Activated T-helper 1 cell treated with Interleukin-2 at 50 U/mL for 16 hours (primary cell): Measurements from ENCODE around the gene NCAPD2.
A peak's percentile ranks its signal among the peaks of the same experiment; 100 is the strongest.
"Not testable (repeated sequence)": the region's sequence is repeated elsewhere in the genome, so short reads cannot be mapped to it uniquely, and the experiment has no call there.

ENCODE experiments used
- DNase-seq: peaks from one replicate; pipeline ENCODE4 v3.0.0-alpha.2; 2020; ENCODE audit warnings: low read depth

Gene NCAPD2

DNA sequence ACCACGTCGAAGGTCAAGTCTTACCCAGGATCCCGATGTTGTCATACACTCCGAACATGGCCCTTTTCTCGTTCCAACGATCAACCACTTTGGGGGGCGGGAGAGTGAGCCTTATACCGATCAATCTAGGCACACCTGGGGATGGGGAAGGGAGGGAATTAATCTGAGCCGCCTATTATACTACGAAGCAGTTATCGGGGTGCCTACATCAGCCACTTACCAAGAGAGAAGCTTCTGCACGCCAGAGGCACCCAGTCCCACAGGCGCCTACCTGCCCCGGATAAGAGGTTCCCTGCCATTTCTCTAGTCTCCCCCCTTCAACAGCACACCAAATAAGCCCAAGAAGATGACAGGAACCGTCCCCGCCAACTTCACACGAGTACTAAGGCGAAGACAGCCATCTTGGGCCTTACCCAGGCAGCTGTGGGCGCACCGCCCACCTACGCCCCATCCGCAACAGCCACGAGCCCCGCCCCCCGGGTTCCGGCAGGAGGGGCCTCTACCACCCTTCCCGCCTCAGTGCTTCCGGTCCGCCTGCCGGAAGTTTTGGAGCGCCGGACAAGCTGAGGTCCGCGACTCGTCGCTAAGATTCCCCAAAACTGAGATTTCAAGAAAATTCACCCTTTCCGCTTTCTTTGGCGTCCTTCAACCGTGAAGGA, 935 bp upstream of the NCAPD2 start, which contains the start of gene MRPL51:
MRPL51 (minus strand) TSS at position 425 of the 659 bp plus-strand sequence; CDS start at position 299, 126 bp downstream.
- peak; percentile 91 for DNase-seq

DNA sequence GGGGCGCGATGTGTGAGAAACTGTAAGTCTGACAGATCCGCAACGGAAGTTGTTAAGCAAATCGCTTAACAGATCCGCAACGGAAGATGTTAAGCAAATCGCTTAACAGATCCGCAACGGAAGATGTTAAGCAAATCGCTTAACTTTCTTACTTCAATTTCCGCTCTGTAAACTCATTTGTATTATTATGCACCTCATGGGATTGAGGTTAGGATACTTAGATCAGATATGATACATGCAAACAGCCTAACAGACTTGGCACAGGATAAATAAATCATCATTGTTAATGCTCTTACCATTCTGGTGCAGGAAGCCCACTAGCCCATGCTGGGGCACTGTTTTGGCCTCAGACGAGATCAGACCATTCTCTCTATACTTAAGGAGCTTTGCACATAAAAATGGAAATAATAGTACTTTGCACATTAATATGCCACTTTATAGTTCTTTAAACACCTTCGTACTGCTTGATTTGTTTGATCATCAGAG, 399 bp downstream of the NCAPD2 start:
- no peak for DNase-seq

DNA sequence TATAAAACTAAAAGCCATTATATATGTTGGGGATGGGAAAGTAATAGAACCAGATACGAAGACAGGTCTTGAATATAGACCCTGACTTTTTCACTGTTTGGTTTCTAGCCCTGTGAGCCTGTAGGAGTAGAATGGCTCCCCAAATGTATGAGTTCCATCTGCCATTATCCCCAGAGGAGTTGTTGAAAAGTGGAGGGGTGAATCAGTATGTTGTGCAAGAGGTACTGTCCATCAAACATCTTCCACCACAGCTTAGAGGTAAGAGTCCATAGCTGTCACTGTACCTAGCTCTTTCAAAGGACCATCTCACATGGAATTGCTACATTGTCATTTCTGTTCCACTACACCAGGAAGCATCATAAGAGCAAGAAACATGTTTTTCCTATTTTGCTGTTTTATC, 1.1 kb downstream of the NCAPD2 start:
- DNase-seq: no peak

DNA sequence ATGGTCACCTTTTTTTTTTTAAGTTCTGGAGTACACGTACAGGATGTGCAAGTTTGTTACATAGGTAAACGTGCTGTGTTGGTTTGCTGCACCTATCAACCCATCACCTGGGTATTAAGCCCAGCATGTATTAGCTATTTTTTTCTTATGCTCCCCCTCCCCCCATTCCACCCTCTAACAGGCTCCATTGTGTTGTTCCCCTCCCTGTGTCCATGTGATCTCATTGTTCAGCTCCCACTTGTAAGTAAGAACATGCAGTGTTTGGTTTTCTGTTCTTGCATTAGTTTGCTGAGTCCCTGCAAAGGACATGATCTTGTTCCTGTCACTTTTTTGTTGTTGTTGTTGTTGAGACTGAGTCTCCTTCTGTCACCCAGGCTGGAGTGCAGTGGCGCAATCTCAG, 3.4 kb downstream of the NCAPD2 start:
- not testable (repeated sequence) for DNase-seq

DNA sequence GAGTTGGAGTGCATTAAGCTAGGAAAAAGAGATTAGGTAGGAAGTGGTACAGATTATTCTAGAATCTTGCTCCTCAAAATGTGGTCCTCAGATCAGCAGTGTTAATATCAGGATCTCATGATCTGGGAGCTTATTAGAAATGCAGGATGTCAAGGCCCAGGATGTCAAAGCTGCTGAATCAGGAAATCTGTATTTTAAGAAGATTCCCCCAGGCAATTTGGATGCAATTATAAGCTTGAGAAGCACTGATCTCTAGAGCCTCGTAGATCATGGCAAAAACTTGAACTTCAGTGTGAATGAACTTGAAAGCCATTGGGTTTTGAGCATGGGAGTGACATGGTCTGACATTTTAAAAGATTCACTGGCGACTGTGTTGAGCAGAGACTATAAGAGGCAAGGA, 6.6 kb downstream of the NCAPD2 start:
- no peak for DNase-seq

DNA sequence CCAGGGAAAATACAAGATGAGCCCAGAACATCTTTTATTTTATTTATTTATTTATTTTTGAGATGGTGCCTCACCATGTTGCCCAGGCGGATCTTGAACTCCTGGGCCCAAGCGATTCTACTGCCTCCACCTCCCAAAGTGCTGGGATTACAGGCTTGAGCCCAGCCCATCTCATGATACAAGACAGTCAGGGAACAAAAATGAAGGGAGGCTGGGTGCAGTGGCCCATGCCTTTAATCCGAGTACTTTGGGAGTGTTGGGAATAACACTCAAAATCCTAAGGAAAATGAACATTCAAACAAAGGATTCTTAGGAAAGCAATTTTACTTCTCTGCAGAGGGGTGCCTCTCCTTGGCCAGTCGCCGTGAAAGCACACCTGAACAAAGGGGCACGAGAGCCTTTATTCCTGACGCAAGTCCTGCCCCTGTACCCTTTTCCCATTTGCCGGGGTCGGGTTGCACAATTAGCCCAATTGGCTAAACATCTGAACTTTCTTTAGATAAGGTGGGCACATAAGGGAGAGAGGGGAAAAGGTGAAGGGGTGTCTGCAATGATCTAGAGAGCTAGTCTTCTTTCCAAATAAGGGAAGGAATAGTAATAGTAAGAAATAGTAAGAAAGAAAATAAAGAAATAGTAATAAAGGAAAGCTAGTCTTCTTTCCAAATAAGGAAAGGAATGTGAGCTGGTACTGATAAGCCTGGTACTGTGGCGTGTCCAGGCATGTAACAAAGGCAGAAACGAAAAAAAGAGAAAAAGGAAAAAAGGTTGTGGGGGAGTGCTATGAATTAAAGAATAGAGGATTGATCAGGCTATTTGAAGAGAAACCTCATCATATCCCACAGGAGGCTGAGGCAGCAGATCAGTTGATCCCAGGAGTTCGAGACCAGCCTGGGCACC, 13.4 kb downstream of the NCAPD2 start:
- DNase-seq: no peak

DNA sequence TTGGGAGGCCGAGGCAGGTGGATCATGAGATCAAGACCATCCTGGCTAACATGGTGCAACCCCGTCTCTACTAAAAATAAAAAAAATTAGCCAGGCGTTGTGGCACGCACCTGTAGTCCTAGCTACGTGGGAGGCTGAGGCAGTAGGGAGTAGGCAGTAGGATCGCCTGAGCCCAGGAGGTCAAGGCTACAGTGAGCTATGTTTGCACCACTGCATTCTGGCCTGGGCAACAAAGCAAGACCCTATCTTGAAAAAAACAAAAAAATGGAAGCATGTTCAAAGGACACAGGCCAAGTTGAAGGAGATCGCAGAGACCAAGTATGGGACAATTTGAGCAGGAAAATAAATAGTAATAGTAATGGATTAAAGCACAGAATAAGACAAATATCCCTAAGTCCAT, 14.2 kb downstream of the NCAPD2 start:
- DNase-seq: no peak

DNA sequence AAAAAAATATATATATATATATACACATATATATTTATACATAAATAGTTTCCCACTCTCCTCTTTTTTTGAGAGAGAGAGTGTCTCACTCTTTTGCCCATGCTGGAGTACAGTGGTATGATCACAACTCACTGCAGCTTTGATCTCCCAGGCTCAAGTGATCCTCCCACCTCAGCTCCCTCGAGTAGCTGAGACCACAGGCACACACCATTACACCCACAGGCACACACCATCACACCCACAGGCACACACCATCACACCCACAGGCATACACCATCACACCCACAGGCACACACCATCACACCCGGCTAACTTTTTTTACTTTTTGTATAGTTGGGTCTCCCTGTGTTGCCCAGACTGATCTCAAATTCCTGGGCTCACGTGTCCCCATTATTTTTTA, 26.3 kb downstream of the NCAPD2 start:
- no peak for DNase-seq

DNA sequence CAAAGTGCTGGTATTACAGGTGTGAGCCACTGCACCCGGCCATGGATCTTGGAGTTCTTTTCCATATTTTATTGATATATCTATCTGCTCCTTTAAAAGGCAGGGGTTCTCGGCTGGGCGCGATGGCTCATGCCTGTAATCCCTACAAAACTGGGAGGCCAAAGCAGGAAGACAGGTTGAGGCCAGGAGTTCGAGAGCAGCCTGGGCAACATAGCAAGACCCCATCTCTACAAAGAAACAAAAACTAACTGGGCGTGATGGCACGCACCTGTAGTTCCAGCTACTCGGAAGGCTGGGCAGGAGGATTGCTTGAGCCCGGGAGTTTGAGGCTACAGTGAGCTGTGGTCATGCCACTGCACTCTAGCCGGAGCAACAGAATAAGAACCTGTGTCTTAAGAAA, 28.3 kb downstream of the NCAPD2 start:
- no peak for DNase-seq

DNA sequence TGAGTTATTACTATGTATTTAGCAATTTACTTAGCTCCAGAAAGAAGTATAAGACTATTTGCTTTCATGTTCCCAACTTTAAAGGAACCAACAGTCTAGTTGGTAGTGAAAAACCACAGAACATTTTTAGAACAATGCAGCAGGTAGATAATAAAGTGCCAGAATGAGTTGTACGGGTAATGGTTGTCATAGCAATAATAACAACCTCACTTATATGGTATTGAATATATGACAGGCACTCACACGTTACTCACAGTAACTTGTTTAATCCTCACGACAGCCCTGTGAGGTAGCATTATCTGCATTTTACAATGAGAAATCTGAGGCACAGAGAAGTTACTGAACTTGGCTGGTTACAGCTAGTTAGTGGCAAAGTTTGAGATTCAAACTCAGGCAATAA, 29.8 kb downstream of the NCAPD2 start:
- no peak for DNase-seq

DNA sequence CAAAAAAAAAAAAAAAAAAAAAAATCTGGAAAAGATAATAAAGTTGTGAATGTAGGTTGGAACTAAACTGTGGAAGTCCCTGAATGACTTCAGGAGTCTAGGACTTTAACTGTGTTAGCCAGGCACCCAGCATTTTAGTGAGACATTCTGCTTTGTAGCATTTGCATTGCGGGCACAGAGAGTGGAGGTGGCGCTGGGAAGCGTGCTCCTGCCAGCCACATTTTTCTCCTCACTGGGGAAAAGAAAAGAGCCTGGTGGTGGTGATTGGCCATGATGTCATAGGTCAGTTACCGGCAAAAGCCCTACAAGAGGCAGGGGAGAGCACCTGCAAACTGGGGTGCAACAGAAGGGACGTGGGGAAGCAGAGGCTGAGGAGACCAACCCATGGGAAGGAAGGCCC, 30.7 kb downstream of the NCAPD2 start:
- DNase-seq: no peak

DNA sequence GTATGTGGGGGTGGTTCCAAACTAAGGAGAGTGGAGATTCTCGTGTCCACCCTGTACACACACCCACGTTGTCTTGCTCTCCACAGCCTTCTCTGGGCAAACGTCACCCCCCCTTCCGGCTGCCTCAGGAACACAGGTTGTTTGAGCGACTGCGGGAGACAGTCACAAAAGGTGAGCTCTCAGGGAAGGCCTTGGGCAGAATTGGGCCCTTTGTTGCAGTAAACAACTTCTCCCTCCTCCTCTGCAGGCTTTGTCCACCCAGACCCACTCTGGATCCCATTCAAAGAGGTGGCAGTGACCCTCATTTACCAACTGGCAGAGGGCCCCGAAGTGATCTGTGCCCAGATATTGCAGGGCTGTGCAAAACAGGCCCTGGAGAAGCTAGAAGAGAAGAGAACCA, 32.3 kb downstream of the NCAPD2 start:
- DNase-seq: no peak

DNA sequence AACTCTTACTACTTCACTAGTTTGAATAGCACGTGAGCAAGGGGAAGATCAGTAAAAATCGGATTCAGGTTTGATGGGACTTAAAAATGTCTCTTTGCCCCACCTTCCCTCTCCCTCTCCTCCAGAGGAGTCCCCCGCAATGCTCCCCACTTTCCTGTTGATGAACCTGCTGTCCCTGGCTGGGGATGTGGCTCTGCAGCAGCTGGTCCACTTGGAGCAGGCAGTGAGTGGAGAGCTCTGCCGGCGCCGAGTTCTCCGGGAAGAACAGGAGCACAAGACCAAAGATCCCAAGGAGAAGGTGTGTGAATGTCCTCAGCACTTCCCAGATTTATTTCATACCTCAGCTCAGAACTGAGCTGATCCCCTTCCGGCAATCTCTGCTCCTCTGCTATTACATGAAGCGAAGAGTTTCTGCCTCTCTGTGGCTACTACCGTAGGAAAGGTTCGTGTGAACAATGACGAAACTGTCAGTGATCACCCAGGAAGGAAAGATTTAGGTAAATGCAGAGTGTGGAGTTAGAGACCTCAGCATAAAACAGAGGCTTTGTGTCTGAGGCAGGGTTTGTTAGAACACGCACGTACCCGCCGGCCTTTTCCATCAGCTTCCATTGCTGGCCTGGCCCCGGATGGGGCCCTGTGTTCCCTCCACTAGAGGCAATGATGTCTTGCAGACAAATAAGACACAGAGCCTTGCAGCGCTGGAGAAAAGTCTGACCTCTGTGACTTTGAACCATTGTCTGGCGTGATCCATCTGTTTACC, 33.0 kb downstream of the NCAPD2 start:
- DNase-seq: no peak

DNA sequence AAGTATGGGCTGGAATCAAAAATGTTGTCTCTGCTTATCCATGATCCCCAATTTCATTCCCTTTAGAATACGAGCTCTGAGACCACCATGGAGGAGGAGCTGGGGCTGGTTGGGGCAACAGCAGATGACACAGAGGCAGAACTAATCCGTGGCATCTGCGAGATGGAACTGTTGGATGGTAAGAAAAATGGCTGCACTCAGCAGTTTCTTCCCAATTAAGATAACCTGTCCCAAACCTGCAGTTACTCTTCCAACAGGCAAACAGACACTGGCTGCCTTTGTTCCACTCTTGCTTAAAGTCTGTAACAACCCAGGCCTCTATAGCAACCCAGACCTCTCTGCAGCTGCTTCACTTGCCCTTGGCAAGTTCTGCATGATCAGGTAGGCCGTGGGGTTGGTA, 33.8 kb downstream of the NCAPD2 start:
- no peak for DNase-seq

DNA sequence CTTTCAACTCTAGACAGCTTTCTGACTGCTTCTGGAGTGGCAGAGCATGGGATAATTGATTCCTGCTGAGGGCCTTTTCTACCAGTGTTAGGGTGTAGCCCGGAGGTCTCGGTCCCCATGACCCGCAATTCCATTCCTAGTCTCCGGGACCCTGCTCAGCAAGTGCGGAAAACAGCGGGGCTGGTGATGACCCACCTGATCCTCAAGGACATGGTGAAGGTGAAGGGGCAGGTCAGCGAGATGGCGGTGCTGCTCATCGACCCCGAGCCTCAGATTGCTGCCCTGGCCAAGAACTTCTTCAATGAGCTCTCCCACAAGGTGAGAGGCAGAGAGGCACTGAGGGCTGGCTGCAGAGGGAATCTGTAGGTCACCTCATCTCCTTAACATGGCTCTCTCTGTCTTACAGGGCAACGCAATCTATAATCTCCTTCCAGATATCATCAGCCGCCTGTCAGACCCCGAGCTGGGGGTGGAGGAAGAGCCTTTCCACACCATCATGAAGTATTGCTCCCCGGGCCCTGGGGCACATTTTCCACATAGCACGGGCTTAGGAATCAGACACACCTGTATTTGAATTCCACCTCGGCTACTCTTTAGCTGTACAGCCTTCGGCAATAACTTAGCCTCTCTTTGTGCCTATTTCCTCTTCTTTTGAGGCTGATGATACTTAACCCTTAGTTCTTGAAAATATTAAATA, 34.8 kb downstream of the NCAPD2 start:
- no peak for DNase-seq

DNA sequence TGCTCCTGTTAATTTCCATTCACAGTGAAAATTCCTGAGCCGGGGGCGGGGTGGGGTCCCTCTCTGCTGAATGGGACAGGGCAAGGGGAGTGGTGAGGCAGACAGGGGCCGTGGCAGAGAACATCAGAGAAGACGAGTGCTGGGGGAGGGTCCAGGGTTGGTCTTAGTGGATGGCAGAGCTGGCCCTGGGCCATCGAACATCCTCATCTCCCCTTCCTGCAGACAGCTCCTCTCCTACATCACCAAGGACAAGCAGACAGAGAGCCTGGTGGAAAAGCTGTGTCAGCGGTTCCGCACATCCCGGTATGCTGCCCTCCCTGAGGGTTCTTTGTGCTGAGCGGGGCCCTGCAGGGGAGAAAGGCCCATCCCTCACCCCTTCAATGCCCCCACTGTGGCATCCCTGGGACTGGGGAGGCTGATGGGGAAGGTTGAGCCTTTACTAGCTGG, 35.4 kb downstream of the NCAPD2 start:
- DNase-seq: no peak

DNA sequence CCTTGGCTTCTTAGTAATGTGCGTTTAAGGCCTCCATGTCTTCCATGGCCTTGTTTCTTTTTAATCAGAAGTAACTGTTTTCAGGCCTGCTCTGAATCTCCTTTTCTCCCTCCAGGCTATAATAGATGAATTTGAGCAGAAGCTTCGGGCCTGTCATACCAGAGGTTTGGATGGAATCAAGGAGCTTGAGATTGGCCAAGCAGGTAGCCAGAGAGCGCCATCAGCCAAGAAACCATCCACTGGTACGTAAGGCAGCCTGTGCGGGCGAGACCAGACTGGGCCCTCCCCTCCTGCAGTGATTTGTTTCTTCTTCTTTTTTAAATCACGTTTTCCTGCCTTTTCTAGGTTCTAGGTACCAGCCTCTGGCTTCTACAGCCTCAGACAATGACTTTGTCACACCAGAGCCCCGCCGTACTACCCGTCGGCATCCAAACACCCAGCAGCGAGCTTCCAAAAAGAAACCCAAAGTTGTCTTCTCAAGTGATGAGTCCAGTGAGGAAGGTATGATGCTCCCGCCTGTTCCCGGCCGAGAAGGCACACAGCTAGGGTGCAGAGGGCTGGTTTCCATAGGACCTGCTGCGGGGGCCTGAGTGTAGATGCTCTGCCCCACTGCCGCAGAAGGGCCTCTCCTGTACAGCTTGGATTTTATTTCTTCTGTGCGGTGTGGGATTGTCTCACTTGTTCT, 36.8 kb downstream of the NCAPD2 start:
- DNase-seq: no peak

DNA sequence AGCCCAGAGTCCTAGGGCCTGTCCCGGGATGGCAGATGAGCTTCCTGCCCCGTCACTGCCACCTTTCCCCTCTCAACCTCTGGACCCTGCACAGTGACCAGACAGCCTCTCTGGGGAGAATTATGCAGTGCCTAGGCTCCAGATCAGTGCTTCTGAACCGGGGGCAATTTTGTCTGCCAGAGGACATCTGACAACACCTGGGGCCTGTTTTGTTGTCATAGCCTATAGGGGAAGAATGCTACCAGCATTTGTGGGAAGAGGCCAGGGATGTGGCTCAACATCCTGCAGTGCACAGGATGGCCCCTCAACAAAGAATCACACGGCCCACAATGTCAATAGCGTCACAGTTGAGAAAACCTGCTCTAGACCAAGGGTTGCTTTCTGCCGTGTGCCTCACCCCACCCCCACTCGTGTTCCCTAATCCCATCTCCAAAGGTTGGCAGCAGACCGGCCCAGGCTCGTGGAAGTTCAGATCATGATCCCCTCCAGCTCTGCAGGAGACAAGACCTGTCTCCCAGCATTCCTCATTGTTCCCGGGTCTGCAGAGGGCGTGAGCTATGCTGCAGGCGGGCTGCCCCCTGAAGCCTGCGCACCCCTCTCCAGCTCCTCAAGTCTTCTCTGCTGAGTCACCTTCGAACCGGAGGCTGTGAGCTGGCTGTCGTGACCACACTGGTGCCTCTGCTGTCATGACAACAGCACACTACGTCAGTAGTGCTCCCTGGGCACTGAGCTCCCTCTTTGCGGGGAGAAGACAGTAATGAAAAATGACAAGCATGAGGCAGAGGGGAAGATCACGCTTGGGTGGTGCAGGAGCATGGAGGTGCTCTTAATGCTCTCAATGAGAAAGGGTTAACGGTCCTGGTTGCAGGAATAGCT, 38.4 kb downstream of the NCAPD2 start:
- DNase-seq: peak; percentile 74

DNA sequence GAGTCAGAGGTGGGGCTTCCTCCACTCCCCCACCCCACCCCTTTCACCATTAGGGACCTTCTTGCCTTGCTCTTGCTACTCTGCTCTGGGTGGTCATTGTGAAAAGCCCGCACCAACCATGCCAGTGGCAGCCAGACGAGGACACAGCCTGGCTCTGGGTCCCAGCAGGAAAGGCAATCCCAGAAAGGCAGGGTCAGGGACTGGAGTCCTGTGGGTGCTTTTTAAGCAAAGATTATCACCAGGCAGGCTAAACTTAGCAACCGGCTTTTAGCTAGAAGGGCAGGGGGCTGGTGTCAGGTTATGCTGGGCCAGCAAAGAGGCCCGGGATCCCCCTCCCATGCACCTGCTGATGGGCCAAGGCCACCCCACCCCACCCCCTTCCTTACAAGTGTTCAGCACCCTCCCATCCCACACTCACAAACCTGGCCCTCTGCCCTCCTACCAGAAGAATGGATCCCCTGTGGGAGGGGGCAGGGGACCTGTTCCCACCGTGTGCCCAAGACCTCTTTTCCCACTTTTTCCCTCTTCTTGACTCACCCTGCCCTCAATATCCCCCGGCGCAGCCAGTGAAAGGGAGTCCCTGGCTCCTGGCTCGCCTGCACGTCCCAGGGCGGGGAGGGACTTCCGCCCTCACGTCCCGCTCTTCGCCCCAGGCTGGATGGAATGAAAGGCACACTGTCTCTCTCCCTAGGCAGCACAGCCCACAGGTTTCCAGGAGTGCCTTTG, 39.2 kb downstream of the NCAPD2 start:
- DNase-seq: no peak

DNA sequence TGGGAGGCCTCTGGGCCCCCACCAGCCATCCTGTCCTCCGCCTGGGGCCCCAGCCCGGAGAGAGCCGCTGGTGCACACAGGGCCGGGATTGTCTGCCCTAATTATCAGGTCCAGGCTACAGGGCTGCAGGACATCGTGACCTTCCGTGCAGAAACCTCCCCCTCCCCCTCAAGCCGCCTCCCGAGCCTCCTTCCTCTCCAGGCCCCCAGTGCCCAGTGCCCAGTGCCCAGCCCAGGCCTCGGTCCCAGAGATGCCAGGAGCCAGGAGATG, 39.7 kb downstream of the NCAPD2 start:
- DNase-seq: no peak
